K562 (cell line): ENCODE results near the gene RELL1. TPM values are rescaled to one million over a fixed set of nuclear protein-coding genes. Genes with fewer than 3 reads are reported as not detected.

Experiments used
- polyA plus RNA-seq, 8 experiments: library from polyadenylated mRNA; depleted of rRNA in 4 of 8; stranded (reverse) in 5 of 8; unstranded in 3 of 8; fragments of >200 nt; fragmentation: Nextera tagmentation in 2 of 8; fragmentation: Illumina TruSeq in 1 of 8; extraction: Ambion mirVana in 2 of 8; extraction: Trizol in 1 of 8; gene quantifications; 2 replicates each; pipeline versions ENCODE4 v1.2.1 to v1.2.3, GENCODE V29; 2011 to 2014; ENCODE audit warnings: inconsistent platforms in 1 of 8, missing spikeins in 1 of 8
- total RNA-seq, 7 experiments: library from RNA; depleted of rRNA in 6 of 7; stranded (reverse); fragments of >200 nt in 6 of 7; fragmentation: Illumina TruSeq in 2 of 7; extraction: Trizol in 2 of 7; gene quantifications; 2 replicates each; pipeline versions ENCODE4 v1.2.1 to v1.2.3, GENCODE V29; 2011 to 2021; ENCODE audit warnings: low replicate concordance in 1 of 7
- TF ChIP-seq, protein P1 (sequence below), 2 experiments: fragments of 450-650 bp in 1 of 2; sonication (generic) in 1 of 2; formaldehyde crosslinking in 1 of 2; IDR thresholded peaks; 2 replicates each; pipeline versions ENCODE4 v1.7.1 to v1.9.0; 2016 to 2022; ENCODE audit warnings: inconsistent platforms in 1 of 2, mild to moderate bottlenecking in 1 of 2, missing genetic modification reagents in 1 of 2

RELL1 gene
- total and polyA plus RNA-seq, 9 of the 15 experiments (the other 6 are each of a cell fraction or from before 2014, with no cell fraction given): 0.06 to 3.5 (median 1.7) TPM; not detected in 1

DNA sequence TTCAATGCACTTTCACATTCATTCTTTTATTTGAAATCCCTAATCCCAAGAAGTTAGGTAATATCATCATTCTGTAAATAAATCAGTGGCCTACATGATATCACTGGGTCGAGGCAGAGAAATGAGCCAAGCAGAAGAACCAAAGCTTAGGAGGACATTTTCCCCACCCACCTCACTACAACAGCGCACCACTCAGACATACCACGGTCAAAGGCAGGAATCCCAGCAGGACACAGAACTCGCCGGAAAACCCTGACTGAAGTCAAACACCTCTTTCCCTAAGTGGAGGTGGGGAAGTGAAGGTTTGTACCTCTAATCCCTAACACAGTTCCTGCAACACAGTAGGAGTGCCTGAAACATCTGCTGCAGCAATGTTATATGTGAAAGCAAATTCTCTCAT, 21.5 kb downstream of the RELL1 start (continued):
- TF ChIP-seq, protein P1, sequence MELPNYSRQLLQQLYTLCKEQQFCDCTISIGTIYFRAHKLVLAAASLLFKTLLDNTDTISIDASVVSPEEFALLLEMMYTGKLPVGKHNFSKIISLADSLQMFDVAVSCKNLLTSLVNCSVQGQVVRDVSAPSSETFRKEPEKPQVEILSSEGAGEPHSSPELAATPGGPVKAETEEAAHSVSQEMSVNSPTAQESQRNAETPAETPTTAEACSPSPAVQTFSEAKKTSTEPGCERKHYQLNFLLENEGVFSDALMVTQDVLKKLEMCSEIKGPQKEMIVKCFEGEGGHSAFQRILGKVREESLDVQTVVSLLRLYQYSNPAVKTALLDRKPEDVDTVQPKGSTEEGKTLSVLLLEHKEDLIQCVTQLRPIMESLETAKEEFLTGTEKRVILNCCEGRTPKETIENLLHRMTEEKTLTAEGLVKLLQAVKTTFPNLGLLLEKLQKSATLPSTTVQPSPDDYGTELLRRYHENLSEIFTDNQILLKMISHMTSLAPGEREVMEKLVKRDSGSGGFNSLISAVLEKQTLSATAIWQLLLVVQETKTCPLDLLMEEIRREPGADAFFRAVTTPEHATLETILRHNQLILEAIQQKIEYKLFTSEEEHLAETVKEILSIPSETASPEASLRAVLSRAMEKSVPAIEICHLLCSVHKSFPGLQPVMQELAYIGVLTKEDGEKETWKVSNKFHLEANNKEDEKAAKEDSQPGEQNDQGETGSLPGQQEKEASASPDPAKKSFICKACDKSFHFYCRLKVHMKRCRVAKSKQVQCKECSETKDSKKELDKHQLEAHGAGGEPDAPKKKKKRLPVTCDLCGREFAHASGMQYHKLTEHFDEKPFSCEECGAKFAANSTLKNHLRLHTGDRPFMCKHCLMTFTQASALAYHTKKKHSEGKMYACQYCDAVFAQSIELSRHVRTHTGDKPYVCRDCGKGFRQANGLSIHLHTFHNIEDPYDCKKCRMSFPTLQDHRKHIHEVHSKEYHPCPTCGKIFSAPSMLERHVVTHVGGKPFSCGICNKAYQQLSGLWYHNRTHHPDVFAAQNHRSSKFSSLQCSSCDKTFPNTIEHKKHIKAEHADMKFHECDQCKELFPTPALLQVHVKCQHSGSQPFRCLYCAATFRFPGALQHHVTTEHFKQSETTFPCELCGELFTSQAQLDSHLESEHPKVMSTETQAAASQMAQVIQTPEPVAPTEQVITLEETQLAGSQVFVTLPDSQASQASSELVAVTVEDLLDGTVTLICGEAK (IDR thresholded peaks at IDR 0.05): no peak
- TF ChIP-seq, protein P1 (CRISPR knock-in tag; IDR thresholded peaks at IDR 0.05): no peak
